RWPE1 (cell line): ENCODE data around the gene FES.

Experiments
- CTCF ChIA-PET: fragments of 350-600 bp; sonication (Branson Sonifier 250); formaldehyde crosslinking; extraction: SDS; loops from one replicate; lab custom pipeline; 2021; lab: Yijun Ruan, JAX
- POLR2A ChIA-PET: fragments of 400-600 bp; formaldehyde crosslinking; extraction: SDS; loops from one replicate; lab custom pipeline; 2020; ENCODE audit warnings: antibody characterized with exemption; ENCODE audit not compliant: low non-redundant PET; lab: Yijun Ruan, JAX
- DNase-seq: peaks from one replicate; pipeline ENCODE4 v3.0.0; 2012; ENCODE audit warnings: low spot score
- H3K27ac ChIP-seq: fragments of 450-650 bp; 2 replicates; pipeline ENCODE4 v1.5.1; 2017
- CTCF ChIP-seq: fragments of 450-650 bp; conservative IDR thresholded peaks from 2 replicates; pipeline ENCODE4 v1.5.1; 2017; ENCODE audit warnings: low read depth, mild to moderate bottlenecking

The FES gene

GRCh38 chr15:90851114-90851513 lies 33.2 kb upstream of the FES start:
- no peak for DNase-seq
- CTCF ChIA-PET: interaction anchor here (0.9 kb wide), 1 partner anchor 11 kb away, joined by 4 read pairs; no protein-coding TSS in a partner anchor
- no peak for TF ChIP-seq CTCF
- no peak overlapping the region for H3K27ac ChIP-seq
- POLR2A ChIA-PET: no interaction called here

DNA sequence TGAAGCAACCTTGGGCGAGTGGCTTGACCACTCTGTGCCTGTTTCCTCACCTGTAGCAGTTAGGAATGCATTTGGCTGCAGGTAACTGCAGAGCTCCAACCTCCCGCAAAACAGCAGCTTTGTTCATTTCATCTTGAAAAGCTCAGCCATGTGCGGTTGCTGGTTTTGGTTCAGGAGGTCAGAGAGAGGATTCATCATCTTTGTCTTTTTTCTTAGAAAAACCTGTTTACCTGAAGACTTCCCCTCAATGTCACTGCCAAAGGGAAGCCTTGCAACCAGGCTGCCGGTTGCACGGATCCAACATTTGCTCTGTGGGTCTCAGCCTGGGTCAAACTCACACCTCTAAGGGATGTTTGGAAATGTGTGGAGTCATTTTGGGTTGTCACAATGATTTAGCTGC lies 32.4 kb upstream of the FES start:
- ChIA-PET POLR2A (no interaction called here), CTCF (interaction anchor here (0.6 to 0.7 kb wide), 2 partner anchors 12 to 1204 kb away, joined by 3 to 6 read pairs; no protein-coding TSS in a partner anchor)
- TF ChIP-seq CTCF: no peak
- no peak overlapping the region for H3K27ac ChIP-seq
- DNase-seq: no peak

- H3K27ac ChIP-seq: no peak overlapping the region
- POLR2A ChIA-PET: no interaction called here
- no peak for DNase-seq
- TF ChIP-seq CTCF: no peak
- CTCF ChIA-PET: no interaction called here
Observed at GRCh38 chr15:90855139-90855538, 29.2 kb upstream of the FES start.

DNA sequence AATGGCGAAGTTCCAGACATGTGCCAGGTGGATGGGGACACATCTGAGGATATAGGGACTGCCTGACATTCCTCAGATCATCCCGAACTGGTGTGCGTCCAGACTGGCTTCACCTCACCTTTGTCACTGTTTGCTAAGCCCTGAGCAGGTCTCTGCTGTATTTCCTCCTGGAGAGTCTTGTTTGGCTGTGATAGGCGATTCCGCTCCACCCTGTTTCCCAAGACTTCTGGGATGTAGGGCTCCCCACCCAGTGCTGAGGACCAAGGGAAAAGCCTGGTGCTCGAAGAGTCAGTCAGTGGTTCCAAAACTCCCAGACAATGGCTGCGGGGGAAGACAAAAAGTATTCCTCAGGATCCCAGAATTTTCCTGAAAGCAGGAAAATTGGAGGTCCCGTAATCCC lies 27.0 kb upstream of the FES start:
- no peak overlapping the region for H3K27ac ChIP-seq
- TF ChIP-seq CTCF: no peak
- ChIA-PET CTCF (no interaction called here), POLR2A (no interaction called here)
- no peak for DNase-seq

DNA sequence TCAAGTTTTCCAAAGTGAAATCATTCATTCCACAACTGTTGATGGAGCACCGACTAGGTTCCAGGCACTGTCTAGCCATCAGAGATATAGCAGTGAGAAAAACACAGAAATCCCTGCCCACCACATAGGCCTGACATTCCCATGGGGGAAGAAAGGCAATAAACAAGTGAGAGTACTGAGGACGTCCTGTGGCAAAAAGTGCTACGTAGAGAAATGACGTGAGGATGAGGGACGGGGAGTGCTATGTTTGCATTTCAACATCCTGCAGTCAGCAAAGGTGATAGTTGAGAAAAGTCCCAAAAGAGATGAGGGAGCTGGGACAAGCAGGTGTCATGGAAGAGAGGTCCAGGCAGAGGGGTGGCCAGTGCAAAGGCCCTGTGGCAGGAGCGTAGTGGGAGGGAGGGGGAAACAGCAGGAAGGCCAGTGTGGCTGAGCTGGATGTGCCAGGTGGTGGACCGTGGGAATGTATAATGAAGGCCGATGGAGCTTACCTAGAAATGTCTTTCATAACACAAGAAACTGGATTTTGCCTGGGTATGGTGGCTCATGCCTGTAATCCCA lies 26.3 kb upstream of the FES start:
- POLR2A ChIA-PET: no interaction called here
- TF ChIP-seq CTCF: no peak

DNA sequence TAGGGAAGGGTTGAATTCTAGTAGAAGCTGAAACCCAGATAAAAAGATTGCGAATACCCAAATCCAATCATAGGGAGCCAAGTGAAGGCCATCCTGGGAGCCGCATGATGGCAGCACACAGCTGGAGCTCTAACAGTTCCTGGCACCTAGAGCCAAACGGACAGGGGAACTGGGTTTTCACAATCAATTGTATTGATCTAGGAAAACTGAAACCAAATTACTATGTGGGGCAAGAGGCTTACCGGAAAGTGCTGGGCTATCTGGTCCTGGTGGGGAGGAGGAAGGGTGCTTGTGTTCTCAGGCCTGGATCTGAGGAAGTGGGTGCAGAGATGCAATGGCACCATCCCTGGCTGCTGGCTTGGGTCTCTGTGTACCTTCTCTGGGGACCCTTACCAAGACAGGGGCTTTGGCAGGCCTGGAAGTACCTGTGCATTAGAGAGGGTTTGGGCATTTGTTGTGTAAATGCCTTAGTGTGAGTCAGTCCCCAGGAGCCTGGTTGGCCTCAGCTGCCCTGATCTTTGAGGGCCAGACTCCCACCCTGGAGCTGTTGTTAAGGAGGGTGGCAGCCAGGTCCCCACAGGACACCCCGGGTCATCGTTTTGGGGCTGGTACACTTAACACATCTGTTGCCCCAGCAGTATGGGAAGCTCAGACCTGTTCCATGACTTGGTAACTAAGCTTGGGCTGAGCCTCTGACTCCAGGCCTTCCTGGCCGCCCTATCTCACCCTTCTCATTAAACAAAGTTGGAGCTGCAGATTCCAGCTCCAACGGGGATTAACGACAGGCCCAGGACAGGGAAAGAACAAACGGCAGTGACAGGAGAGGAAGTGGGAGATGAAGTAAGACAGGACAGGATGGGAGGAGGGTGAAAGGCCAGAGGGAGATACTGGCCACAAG lies 24.8 kb upstream of the FES start:
- CTCF ChIA-PET: interaction anchor here (0.6 kb wide), 2 partner anchors 27 to 741 kb away, joined by 3 to 4 read pairs; no protein-coding TSS in a partner anchor
- peak overlapping the region; percentile 2; the same call in 1 of the 2 replicates for H3K27ac ChIP-seq
- POLR2A ChIA-PET: interaction anchor here (0.6 to 1.0 kb wide), 2 partner anchors 11 to 233 kb away, joined by 3 read pairs; no protein-coding TSS in a partner anchor
- no peak for DNase-seq
- no peak for TF ChIP-seq CTCF

More for the DNA sequence above, 26.3 kb upstream of the FES start:
- no peak overlapping the region for H3K27ac ChIP-seq
- no peak for DNase-seq
- CTCF ChIA-PET: interaction anchor here (0.6 kb wide), 1 partner anchor 161 kb away, joined by 4 read pairs; no protein-coding TSS in a partner anchor
